A673 (cell line): ENCODE data around the gene GXYLT2.

Experiments used
- EZH2 ChIP-seq: fragments of 200-600 bp; sonication (generic); IDR thresholded peaks from 2 replicates; pipeline ENCODE4 v1.6.1; 2017; ENCODE audit warnings: borderline replicate concordance, low read depth, mild to moderate bottlenecking, mixed read lengths, antibody characterized with exemption, low read length; ENCODE audit not compliant: poor library complexity, severe bottlenecking
- TF ChIP-seq, protein P1 (sequence below): fragments of 300-800, 200-600 bp; sonication (generic); conservative IDR thresholded peaks from 2 replicates; pipeline ENCODE4 v1.5.1; 2017; ENCODE audit warnings: low read depth, mild to moderate bottlenecking, antibody characterized with exemption, low read length, moderate library complexity, mixed read lengths

DNA sequence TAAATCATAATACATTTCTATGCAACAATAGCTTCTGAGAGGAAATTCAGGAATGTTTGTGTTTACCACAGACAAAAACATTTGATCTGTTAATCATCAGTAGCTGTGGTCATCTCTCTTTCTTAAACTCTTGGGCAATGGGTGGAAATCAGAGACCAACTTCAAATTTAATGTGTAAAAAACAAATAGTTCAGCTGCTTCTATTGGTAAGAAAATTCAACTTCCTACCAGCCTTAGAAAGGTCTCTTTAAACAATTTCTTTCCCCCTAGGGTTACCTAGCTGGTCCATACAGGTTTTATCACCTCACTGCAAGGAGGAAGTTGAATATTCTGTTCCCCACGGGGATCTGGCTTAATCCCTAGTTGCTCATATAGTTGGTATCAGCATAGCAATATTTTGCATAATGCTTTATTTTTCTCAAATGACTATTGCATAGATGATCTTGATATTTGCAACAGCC, 88.5 kb downstream of the GXYLT2 start:
- TF ChIP-seq, protein P1, sequence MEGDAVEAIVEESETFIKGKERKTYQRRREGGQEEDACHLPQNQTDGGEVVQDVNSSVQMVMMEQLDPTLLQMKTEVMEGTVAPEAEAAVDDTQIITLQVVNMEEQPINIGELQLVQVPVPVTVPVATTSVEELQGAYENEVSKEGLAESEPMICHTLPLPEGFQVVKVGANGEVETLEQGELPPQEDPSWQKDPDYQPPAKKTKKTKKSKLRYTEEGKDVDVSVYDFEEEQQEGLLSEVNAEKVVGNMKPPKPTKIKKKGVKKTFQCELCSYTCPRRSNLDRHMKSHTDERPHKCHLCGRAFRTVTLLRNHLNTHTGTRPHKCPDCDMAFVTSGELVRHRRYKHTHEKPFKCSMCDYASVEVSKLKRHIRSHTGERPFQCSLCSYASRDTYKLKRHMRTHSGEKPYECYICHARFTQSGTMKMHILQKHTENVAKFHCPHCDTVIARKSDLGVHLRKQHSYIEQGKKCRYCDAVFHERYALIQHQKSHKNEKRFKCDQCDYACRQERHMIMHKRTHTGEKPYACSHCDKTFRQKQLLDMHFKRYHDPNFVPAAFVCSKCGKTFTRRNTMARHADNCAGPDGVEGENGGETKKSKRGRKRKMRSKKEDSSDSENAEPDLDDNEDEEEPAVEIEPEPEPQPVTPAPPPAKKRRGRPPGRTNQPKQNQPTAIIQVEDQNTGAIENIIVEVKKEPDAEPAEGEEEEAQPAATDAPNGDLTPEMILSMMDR = no peak
- TF ChIP-seq EZH2 = no peak
